ENCODE results near the gene USB1.

The USB1 gene

GRCh38 chr16:58051296-58051695 lies 50.1 kb downstream of the USB1 start:
- in situ Hi-C loops (cut with HindIII; ENCODE audit: low sequenced_read_pairs), result no loop called here
- DNase-seq (ENCODE audit: low read depth, low spot score), result no peak
- no peak overlapping the region for H3K4me3 ChIP-seq (ENCODE audit: low read depth, low read length)
- TF ChIP-seq, protein P1, sequence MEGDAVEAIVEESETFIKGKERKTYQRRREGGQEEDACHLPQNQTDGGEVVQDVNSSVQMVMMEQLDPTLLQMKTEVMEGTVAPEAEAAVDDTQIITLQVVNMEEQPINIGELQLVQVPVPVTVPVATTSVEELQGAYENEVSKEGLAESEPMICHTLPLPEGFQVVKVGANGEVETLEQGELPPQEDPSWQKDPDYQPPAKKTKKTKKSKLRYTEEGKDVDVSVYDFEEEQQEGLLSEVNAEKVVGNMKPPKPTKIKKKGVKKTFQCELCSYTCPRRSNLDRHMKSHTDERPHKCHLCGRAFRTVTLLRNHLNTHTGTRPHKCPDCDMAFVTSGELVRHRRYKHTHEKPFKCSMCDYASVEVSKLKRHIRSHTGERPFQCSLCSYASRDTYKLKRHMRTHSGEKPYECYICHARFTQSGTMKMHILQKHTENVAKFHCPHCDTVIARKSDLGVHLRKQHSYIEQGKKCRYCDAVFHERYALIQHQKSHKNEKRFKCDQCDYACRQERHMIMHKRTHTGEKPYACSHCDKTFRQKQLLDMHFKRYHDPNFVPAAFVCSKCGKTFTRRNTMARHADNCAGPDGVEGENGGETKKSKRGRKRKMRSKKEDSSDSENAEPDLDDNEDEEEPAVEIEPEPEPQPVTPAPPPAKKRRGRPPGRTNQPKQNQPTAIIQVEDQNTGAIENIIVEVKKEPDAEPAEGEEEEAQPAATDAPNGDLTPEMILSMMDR (IDR thresholded peaks at IDR 0.05; ENCODE audit: low read depth, low read length), result no peak

- TF ChIP-seq, protein P1 (IDR thresholded peaks at IDR 0.05; ENCODE audit: low read depth, low read length), result no peak
- in situ Hi-C loops (cut with HindIII; ENCODE audit: low sequenced_read_pairs), result no loop called here
- H3K4me3 ChIP-seq (ENCODE audit: low read depth, low read length), result no peak overlapping the region
- no peak for DNase-seq (ENCODE audit: low read depth, low spot score)
Observed at GRCh38 chr16:58051821-58052603, 50.8 kb downstream of the USB1 start.

DNA sequence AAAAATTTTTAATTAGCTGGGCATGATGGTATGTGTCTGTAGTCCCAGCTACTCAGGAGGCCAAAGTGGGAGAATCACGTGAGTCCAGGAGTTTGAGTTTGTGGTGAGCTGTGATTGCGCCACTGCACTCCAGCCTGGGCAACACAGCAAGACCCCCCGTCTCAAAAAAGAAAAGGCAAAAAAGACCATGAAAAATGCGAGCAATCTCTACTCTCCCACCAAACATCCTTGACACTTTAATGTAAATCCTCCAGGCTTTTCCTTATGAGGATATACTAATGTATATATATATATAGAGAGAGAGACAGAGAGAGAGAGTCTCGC lies 52.4 kb downstream of the USB1 start:
- in situ Hi-C loops (cut with HindIII; ENCODE audit: low sequenced_read_pairs), result no loop called here
- no peak for DNase-seq (ENCODE audit: low read depth, low spot score)
- no peak overlapping the region for H3K4me3 ChIP-seq (ENCODE audit: low read depth, low read length)
- TF ChIP-seq, protein P1 (IDR thresholded peaks at IDR 0.05; ENCODE audit: low read depth, low read length), result no peak

DNA sequence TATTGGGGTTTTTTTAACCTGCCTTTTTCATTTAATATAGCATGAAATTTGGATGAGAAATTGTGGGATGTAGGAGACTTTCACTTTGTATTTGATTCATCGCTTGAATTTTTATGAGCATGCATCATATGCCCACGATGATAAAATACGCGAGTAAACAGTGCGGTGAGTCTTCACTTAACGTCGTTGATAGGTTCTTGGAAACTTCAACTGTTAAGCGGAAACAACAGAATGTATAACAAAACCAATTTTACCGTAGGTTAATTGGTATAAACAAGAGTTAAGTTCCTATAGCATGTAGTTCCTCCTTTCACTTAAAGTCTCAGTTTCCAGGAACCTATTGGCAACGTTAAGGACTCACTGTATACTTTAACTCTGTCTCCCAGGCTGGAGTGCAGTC lies 53.1 kb downstream of the USB1 start:
- in situ Hi-C loops (cut with HindIII; ENCODE audit: low sequenced_read_pairs), result no loop called here
- no peak for DNase-seq (ENCODE audit: low read depth, low spot score)
- no peak overlapping the region for H3K4me3 ChIP-seq (ENCODE audit: low read depth, low read length)
- TF ChIP-seq, protein P1 (IDR thresholded peaks at IDR 0.05; ENCODE audit: low read depth, low read length), result no peak

- no peak overlapping the region for H3K4me3 ChIP-seq (ENCODE audit: low read depth, low read length)
- DNase-seq (ENCODE audit: low read depth, low spot score), result no peak
- in situ Hi-C loops (cut with HindIII; ENCODE audit: low sequenced_read_pairs), result no loop called here
- TF ChIP-seq, protein P1 (IDR thresholded peaks at IDR 0.05; ENCODE audit: low read depth, low read length), result no peak
Observed at GRCh38 chr16:58056580-58056979, 55.4 kb downstream of the USB1 start.

GRCh38 chr16:58057121-58057520 lies 55.9 kb downstream of the USB1 start:
- H3K4me3 ChIP-seq (ENCODE audit: low read depth, low read length), result no peak overlapping the region
- in situ Hi-C loops (cut with HindIII; ENCODE audit: low sequenced_read_pairs), result no loop called here

More at GRCh38 chr16:58057121-58057520, 55.9 kb downstream of the USB1 start:
- no peak for DNase-seq (ENCODE audit: low read depth, low spot score)
- TF ChIP-seq, protein P1 (IDR thresholded peaks at IDR 0.05; ENCODE audit: low read depth, low read length), result no peak
